CD14-positive monocyte (primary cell): ENCODE measurements around the gene BCAP29. TPM values are rescaled to one million over a fixed set of nuclear protein-coding genes. Genes with fewer than 3 reads are reported as not detected.

Source experiments
- DNase-seq, 3 donors: peaks; one replicate each; pipeline ENCODE4 v3.0.0-alpha.2; 2011 to 2022
- H2AFZ ChIP-seq: 2 replicates; pipeline ENCODE4 v1.6.0; 2012; ENCODE audit warnings: mild to moderate bottlenecking, low read depth, low read length, inconsistent platforms; ENCODE audit not compliant: insufficient read depth, poor library complexity, severe bottlenecking
- H3K27ac ChIP-seq, 2 donors: 1 replicate in 1 of 2; 2 replicates in 1 of 2; pipeline ENCODE4 v1.5.1; 2012 to 2013; ENCODE audit warnings: low read length in 2 of 2, control low read depth in 1 of 2, inconsistent platforms in 1 of 2, low read depth in 1 of 2, mild to moderate bottlenecking in 1 of 2
- H3K27me3 ChIP-seq, 2 donors: one replicate each; pipeline versions ENCODE4 v1.6.0 to v1.6.1; 2011 to 2013; ENCODE audit warnings: low read length in 2 of 2; ENCODE audit not compliant: control insufficient read depth in 2 of 2, insufficient read depth in 2 of 2
- H3K36me3 ChIP-seq, 2 donors: replicated peaks in 1 of 2; 1 replicate in 1 of 2; 2 replicates in 1 of 2; pipeline versions ENCODE4 v1.5.1 to v1.6.1; 2012 to 2013; ENCODE audit warnings: low read length in 2 of 2, control low read depth in 1 of 2, inconsistent platforms in 1 of 2, mild to moderate bottlenecking in 1 of 2; ENCODE audit not compliant: insufficient read depth in 2 of 2, control insufficient read depth in 1 of 2
- H3K4me1 ChIP-seq, 2 donors: 1 replicate in 1 of 2; 2 replicates in 1 of 2; pipeline versions ENCODE4 v1.5.1 to v1.6.1; 2012 to 2013; ENCODE audit warnings: low read length in 2 of 2, control low read depth in 1 of 2, inconsistent platforms in 1 of 2, mild to moderate bottlenecking in 1 of 2, moderate library complexity in 1 of 2; ENCODE audit not compliant: insufficient read depth in 2 of 2, control insufficient read depth in 1 of 2
- H3K4me2 ChIP-seq: replicated peaks from 2 replicates; pipeline ENCODE3; 2012; ENCODE audit warnings: low read length, moderate library complexity, mild to moderate bottlenecking; ENCODE audit not compliant: poor library complexity, severe bottlenecking; ENCODE audit errors: extremely low read depth
- H3K4me3 ChIP-seq, 3 experiments: fragments of 200-600 bp in 1 of 3; sonication (generic) in 1 of 3; replicated peaks in 1 of 3; 1 replicate in 2 of 3; 2 replicates in 1 of 3; pipeline ENCODE4 v1.5.1; 2011 to 2013; ENCODE audit warnings: low read length in 3 of 3, mild to moderate bottlenecking in 3 of 3, control low read depth in 2 of 3, low read depth in 2 of 3, inconsistent platforms in 1 of 3, moderate library complexity in 1 of 3
- H3K79me2 ChIP-seq: 2 replicates; pipeline ENCODE4 v1.6.0; 2012; ENCODE audit warnings: mild to moderate bottlenecking, control low read depth, inconsistent platforms, low read length, moderate library complexity; ENCODE audit not compliant: insufficient read depth
- H3K9ac ChIP-seq: 2 replicates; pipeline ENCODE4 v1.6.0; 2017; ENCODE audit warnings: low read length, mild to moderate bottlenecking; ENCODE audit not compliant: insufficient read depth, poor library complexity, severe bottlenecking
- H3K9me3 ChIP-seq, 2 donors: replicated peaks in 1 of 2; 1 replicate in 1 of 2; 2 replicates in 1 of 2; pipeline versions ENCODE4 v1.5.1 to v1.6.1; 2012 to 2013; ENCODE audit warnings: low read length in 2 of 2, control low read depth in 1 of 2; ENCODE audit not compliant: control insufficient read depth in 1 of 2, insufficient read depth in 1 of 2
- H4K20me1 ChIP-seq: 2 replicates; pipeline ENCODE4 v1.6.0; 2012; ENCODE audit warnings: mild to moderate bottlenecking, low read length, control low read depth, moderate library complexity; ENCODE audit not compliant: insufficient read depth
- H3K27ac Mint-ChIP-seq, 7 donors: one replicate each; pipeline ENCODE4 v1.8.0; 2020; ENCODE audit warnings: mild to moderate bottlenecking in 7 of 7, mixed read lengths in 7 of 7, moderate library complexity in 6 of 7, inconsistent platforms in 2 of 7
- H3K27me3 Mint-ChIP-seq, 3 donors: one replicate each; pipeline ENCODE4 v1.8.0; 2021 to 2022; ENCODE audit warnings: low read depth in 3 of 3, mild to moderate bottlenecking in 3 of 3, mixed read lengths in 3 of 3, moderate library complexity in 3 of 3, inconsistent platforms in 1 of 3
- H3K36me3 Mint-ChIP-seq, 2 donors: one replicate each; pipeline ENCODE4 v1.8.0; 2020; ENCODE audit warnings: mixed read lengths in 2 of 2, inconsistent platforms in 1 of 2, mild to moderate bottlenecking in 1 of 2
- H3K4me1 Mint-ChIP-seq: one replicate; pipeline ENCODE4 v1.8.0; 2020; ENCODE audit warnings: mild to moderate bottlenecking, mixed read lengths
- H3K4me3 Mint-ChIP-seq, 2 donors: one replicate each; pipeline ENCODE4 v1.8.0; 2020; ENCODE audit warnings: mild to moderate bottlenecking in 2 of 2, mixed read lengths in 2 of 2, moderate library complexity in 1 of 2
- H3K9me3 Mint-ChIP-seq, 7 donors: one replicate each; pipeline ENCODE4 v1.8.0; 2020 to 2022; ENCODE audit warnings: mixed read lengths in 7 of 7, mild to moderate bottlenecking in 6 of 7, moderate library complexity in 6 of 7, inconsistent platforms in 2 of 7
- WGBS: methylation state at CpG from one replicate; pipeline ENCODE4 v1.1.5; 2013; ENCODE audit warnings: missing lambda C conversion rate; ENCODE audit not compliant: insufficient coverage; 5-methylcytosine and 5-hydroxymethylcytosine counted together
- intact Hi-C, 2 donors: fragments of 100-400 bp; cut with micrococcal nuclease; formaldehyde crosslinking; loops; one replicate each; pipeline versions ENCODE4 v1.15.0 to v1.15.1; 2023
- polyA plus RNA-seq, 3 donors: library from polyadenylated mRNA; depleted of rRNA in 1 of 3; unstranded in 2 of 3; stranded (reverse) in 1 of 3; fragments of 300-500 nt in 2 of 3; fragments of >200 nt in 1 of 3; fragmentation: Illumina TruSeq in 2 of 3; gene quantifications; 1 replicate in 2 of 3; 2 replicates in 1 of 3; pipeline ENCODE4 v1.2.3, GENCODE V29; 2012 to 2021
- TF ChIP-seq, protein P1 (sequence below): fragments of 200-600 bp; IDR thresholded peaks from one replicate; pipeline ENCODE4 v1.8.0; 2022; ENCODE audit warnings: antibody characterized with exemption, mild to moderate bottlenecking

Gene BCAP29
- polyA plus RNA-seq, 3 donors: 35.2 to 76.0 (median 58.8) TPM

GRCh38 chr7:107622894-107623293 is 42.8 kb downstream of the BCAP29 start:
- Histone ChIP-seq H3K4me2 (peak overlapping the region; percentile 9), H3K79me2 (no peaks in the 10 kb centered on the region), H3K9ac (peak overlapping the region; percentile 0), H3K9me3 (no peaks in the 10 kb centered on the region), H3K27ac (peak overlapping the region in 1 of 2 donors; percentile 26), H4K20me1 (no peaks in the 10 kb centered on the region), H3K27me3 (no peaks in the 10 kb centered on the region), H3K36me3 (peaks cover 0 to 28% of the 10 kb centered on the region in 2 donors), H3K4me3 (no peak overlapping the region), H2AFZ (no peak overlapping the region), H3K4me1 (peaks cover 12 to 13% of the 10 kb centered on the region in 2 donors)
- DNase-seq: no peak
- intact Hi-C loops: no loop called here
- Mint-ChIP-seq H3K27me3 (peaks cover 0 to 4% (median 0%) of the 10 kb centered on the region in 3 donors), H3K4me1 (peaks cover 2% of the 10 kb centered on the region), H3K36me3 (peaks cover 0 to 9% of the 10 kb centered on the region in 2 donors), H3K9me3 (peaks cover 0 to 3% (median 0%) of the 10 kb centered on the region in 7 donors), H3K27ac (no peak overlapping the region), H3K4me3 (no peak overlapping the region)
- no CpG with 5 or more reads among the region's 2 CpGs for WGBS
- TF ChIP-seq, protein P1, sequence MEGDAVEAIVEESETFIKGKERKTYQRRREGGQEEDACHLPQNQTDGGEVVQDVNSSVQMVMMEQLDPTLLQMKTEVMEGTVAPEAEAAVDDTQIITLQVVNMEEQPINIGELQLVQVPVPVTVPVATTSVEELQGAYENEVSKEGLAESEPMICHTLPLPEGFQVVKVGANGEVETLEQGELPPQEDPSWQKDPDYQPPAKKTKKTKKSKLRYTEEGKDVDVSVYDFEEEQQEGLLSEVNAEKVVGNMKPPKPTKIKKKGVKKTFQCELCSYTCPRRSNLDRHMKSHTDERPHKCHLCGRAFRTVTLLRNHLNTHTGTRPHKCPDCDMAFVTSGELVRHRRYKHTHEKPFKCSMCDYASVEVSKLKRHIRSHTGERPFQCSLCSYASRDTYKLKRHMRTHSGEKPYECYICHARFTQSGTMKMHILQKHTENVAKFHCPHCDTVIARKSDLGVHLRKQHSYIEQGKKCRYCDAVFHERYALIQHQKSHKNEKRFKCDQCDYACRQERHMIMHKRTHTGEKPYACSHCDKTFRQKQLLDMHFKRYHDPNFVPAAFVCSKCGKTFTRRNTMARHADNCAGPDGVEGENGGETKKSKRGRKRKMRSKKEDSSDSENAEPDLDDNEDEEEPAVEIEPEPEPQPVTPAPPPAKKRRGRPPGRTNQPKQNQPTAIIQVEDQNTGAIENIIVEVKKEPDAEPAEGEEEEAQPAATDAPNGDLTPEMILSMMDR: no peak

- no peak overlapping the region for H3K4me3 Mint-ChIP-seq
- no peaks in the 10 kb centered on the region for H3K9me3 ChIP-seq
- no peak overlapping the region for H3K4me3 ChIP-seq
- TF ChIP-seq, protein P1: no peak
- no peaks in the 10 kb centered on the region for H3K27me3 ChIP-seq
- H3K36me3 ChIP-seq: peaks cover 0 to 6% of the 10 kb centered on the region in 2 donors
- 100% methylated on average over 1 of the region's 4 CpGs for WGBS
- H4K20me1 ChIP-seq: no peaks in the 10 kb centered on the region
- H3K79me2 ChIP-seq: no peaks in the 10 kb centered on the region
- peaks cover 0 to 3% (median 0%) of the 10 kb centered on the region in 7 donors for H3K9me3 Mint-ChIP-seq
- H3K4me1 Mint-ChIP-seq: peaks cover 16% of the 10 kb centered on the region
- peaks cover 2% of the 10 kb centered on the region in 3 donors for H3K27me3 Mint-ChIP-seq
- no peak overlapping the region for H3K9ac ChIP-seq
- no peak overlapping the region for H3K27ac ChIP-seq
- no peak overlapping the region for H2AFZ ChIP-seq
- no peak for DNase-seq
- intact Hi-C loops: no loop called here
- no peak overlapping the region for H3K4me2 ChIP-seq
- H3K27ac Mint-ChIP-seq: no peak overlapping the region
- H3K36me3 Mint-ChIP-seq: peaks cover 5 to 12% of the 10 kb centered on the region in 2 donors
- H3K4me1 ChIP-seq: peaks cover 21 to 26% of the 10 kb centered on the region in 2 donors
Observed at GRCh38 chr7:107627002-107627401, 47.0 kb downstream of the BCAP29 start.
